ENCODE data around the gene CDC42BPA.

CDC42BPA gene

DNA sequence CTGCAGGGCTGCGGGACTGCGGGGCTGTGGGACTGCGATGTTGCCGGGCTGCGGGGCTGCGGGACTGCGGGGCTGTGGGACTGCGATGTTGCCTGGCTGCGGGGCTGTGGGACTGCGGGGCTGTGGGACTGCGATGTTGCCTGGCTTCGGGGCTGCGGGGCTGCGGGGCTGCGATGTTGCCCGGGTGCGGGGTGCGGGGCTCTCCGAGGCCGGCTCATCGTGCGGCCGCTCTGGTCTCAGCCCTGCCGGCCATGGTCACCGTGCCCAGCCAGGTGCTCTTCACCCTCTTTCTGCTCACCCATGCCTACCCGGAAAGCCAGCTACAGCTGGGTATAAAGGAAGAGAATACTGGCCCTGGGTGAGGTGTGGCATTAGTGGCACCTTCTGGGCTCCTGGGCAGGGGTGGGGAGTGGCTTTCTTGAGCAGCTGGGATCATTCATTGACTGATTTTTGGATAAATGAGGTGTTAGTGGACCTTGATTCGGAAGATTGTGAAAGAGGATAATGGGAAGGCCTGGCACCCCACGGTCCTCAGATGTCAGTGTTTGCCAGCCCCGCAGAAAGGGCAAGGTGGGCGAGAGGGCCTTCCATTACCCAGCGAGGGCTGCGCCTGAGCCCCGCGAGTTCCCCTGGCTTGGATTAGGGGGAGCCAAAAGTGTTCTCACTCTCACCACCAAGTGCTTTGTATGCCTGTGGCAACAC is 341.9 kb downstream of the CDC42BPA start:
- DNase-seq: no peak

DNA sequence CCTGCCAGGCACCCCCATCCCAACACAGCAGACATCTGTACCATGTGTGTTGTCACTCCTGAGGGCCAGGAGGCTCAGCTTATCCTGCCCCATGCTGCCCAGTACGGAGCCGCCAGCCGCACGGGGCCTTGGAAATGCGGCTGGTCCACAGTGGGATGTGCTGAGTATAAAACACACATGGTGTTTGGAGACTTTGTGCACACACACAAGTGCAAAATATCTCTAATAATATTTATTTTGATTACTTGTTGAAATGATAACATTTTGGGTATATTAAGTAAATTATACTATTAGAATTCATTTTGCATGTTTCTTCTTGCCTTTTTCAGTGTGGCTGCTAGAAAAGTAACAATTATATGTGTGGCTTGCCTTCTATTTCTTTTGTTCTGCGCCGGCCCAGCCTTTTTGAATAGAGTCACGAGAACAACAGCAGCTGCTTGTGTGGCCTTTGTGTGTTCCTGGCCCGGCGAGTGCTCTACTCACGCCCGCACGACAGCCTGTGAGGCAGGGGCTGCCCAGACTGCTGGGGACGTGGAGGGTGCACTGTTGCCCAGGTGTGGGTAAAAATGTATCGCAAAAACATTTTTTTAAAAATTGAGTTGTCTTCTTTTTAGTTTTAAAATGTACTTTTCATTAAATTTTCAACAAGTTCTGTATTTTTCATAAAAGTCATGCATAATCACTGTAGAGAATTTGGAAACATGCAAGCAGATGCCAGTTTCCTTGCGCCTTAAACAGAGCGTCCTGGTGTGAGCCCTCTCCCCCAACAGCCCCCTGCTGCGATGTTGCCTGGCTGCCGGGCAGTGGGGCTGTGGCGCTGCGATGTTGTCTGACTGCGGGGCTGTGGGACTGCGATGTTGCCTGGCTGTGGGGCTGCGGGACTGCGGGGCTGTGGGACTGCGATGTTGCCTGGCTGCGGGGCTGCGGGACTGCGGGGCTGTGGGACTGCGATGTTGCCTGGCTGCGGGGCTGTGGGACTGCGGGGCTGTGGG is 342.7 kb downstream of the CDC42BPA start:
- DNase-seq: no peak

DNA sequence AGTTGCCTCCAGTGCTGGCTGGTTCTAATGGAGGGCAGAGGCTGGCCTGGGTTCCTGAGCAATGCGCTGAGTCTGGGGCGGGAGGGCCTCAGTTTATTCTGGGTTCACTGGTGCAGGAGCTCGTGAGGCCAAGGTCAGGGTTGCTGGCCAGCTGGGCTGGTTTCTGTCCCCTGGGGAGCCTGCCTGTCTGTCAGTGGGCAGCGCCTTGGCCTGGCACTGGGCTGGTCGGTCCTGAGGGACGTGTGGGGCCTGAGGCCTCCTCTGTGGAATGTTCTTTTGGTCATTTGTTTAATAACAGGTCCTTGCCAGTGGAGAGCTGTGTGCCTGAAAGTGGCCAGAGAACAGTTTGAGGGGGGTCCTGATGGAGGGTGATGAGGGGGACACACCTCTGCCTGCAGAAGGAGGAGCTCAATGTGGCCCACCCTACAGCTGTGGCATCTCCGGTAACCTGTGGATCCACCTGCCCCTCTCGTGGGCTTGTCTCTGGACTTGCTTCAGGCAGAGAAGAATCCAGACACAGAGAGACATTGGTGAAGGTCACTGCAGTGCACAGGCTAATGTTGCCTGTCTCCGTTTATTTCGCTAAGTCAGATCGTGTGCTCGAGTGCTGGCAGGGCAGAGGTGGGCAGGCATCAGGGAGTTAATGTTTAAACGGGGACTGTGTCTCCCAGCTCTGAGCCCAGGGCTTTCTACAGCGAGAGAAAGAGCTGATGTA is 343.6 kb downstream of the CDC42BPA start:
- DNase-seq: no peak

GRCh38 chr1:226973898-226974543 is 344.3 kb downstream of the CDC42BPA start:
- no peak for DNase-seq

DNA sequence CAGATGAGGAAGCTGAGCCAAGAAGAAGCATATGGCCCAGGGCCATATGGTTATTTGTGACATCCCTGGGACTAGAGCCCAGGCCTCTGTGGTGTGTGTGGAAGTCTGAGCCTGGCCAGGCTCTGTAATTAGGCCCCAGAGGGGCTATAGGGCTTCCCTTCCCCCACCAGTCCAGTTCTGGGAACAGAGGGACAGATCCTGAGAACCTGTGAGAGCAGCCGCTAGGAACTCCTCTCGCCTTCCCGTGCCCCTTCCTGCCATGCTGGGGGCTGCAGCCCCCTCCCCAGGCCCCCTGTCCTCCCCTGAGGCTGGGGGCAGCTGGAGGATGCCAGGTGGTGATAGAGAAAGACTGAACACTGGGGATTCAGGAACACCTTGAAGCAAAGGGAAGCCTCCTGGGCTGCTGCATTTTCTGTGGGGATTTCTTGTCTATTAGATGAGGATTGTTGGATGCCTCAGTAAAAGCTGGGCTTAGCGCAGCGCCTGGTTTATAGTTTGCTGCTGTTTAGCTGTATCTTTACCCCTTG is 344.9 kb downstream of the CDC42BPA start:
- DNase-seq: no peak

- no peak for DNase-seq
These were observed 345.4 kb downstream of the CDC42BPA start for GRCh38 chr1:226972931-226973330.

DNA sequence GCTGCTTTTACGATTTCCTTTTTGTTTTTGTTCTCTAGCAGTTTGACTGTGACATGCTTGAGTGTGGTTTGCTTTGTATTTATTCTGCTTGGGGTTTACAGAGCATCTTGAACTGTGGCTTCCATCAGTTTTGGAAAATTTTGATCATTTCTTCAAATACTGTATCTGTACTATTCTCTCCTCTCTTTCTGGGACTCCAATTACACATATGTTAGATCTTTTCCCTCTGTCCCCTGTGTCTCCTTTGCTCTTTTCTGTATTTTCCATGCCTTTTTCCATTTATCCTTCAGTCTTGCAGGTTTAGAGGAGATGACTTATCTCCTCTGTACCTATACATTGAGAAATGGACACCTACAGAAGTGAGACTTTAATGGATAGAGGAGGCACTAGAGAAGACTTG is 346.5 kb downstream of the CDC42BPA start:
- DNase-seq: no peak

DNA sequence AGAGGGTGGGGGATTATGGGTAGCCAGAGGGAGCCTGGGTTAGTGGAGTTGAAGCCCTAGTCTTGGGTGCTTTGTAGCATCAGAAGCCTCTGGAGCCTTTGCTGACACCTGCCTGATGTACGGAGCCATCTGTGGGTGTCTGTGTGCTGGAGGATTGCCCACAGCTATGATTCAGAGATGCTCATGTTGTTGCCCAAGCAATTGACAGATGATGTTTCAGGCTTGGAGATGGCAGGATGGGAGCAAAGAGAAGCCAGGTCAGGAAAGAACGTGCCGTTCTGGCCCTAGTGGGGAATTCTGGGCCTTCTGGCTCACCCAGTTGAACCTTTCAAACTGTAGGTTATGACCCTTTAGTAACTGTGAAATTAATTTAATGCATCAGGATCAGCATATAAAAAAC is 350.6 kb downstream of the CDC42BPA start:
- DNase-seq: no peak

- no peak for DNase-seq
These were observed 351.6 kb downstream of the CDC42BPA start for GRCh38 chr1:226966683-226967082.

DNA sequence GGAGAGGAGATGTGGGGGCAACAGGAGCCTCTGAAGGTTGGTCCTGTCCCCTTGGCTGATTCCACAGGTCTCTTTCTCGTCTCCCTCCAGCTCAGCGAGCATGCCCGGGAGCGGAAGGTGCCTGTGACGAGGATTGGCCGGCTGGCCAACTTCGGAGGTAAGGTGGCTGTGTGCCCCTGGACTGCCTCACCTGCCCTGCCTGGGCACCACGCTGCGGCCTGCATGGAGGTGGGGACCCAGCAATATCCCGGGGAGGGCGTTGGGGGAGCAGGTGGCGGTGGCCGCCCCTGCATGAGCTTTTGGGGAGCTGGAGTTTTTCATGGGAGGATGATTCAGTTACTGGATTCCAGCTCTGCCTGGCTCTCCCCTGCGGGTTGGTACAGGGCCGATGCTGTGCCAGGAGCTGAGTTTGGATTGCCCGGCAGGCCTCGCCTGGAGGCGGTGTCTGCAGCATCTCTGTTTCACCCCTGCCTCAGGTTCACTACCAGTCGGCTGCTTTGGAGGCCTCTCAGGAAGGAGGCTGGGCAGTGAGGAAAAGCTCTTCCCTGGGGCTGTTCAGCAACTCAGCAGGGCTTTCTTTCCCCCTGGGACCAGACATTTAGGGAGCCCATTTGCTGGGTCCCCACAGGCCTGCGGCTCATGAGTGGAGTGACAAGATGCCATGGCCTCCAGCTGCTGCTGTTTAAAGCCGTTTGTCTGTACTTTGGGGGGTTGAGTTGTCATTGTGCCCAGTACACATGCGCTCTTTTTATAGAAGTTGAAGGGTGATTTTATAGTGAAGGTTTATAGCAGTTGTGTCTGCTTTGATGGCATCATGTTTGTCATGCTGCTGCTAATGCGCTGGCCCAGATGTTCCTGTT is 352.5 kb downstream of the CDC42BPA start:
- DNase-seq: no peak

GRCh38 chr1:226964611-226965486 is 353.4 kb downstream of the CDC42BPA start:
- DNase-seq: no peak

DNA sequence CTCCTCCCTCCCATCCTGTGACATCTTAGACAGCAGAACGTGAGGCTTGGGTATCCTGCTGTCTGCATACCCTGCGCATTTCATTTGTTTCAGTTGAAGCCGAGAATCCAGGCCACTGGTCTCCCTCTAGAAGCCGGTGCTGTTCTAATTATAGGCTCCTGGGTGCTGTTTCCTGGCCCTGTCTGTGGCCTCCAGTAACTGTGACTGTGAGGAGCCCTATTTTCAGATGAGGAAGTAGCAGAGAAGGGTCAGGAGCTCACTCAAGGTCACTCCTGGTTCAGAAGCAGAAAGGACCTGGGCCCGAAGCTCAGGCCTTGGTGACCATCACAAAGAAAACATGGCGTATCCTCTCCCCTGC is 354.2 kb downstream of the CDC42BPA start:
- DNase-seq: no peak

DNA sequence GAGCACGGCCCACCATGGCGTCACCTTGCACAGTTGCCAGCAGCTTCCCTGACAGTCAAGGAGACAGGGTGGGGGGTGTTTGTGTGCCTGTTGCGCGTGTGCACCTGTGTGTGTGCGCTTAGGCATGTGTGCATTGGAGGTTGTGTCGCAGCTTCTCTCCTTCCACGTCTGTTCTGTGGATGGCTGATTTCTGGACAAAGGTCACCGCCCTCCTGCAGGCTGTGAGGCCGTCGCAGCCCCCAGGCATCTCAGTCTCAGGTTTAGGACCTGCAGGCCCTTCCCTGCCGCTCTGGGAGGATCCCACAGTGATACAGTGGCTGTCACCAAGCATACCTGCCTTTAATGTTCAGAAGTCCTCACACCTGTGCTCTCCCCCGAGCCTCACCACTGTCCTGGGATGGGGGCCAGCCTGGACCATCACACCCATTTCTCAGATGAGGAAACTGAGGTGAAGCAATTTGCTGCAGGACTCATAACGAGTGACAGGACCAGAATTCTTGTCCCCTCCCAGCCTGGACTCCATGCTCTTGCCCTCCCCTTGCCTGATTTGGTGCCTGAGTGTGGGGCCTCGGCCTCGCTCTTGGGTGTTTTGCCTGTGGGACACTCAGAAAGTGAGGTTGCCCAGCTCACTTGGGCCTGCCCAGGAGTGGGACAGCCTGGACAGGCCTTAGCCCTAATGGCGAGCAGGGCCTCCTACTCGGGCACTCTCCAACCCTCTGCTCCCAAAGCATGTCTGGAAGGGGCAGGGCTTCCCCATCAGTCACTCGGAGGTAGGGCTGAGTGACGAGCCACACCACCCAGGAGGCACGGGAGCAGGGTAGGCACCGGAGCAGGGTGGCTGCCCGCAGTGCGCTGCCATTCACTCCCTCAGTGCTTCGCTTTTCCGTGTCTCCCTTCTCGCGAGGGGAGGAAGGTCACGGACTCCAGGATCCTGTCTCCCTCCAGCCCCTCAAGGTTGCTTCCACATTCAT is 355.6 kb downstream of the CDC42BPA start:
- DNase-seq: no peak

- DNase-seq: no peak
These were observed 357.1 kb downstream of the CDC42BPA start for GRCh38 chr1:226960944-226961765.

DNA sequence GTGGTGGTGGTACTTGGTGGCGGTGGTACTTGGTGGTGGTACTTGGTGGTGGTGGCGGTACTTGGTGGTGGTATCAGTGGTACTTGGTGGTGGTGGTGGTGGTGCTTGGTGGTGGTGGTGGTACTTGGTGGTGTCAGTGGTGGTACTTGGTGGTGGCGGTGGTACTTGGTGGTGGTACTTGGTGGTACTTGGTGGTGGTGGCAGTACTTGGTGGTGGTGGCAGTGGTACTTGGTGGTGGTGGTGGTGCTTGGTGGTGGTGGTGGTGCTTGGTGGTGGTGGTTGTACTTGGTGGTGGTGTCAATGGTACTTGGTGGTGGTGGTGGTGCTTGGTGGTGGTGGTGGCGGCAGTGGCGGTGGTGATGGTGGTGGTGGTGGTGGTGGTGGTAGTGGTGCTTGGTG is 358.0 kb downstream of the CDC42BPA start:
- DNase-seq: no peak

DNA sequence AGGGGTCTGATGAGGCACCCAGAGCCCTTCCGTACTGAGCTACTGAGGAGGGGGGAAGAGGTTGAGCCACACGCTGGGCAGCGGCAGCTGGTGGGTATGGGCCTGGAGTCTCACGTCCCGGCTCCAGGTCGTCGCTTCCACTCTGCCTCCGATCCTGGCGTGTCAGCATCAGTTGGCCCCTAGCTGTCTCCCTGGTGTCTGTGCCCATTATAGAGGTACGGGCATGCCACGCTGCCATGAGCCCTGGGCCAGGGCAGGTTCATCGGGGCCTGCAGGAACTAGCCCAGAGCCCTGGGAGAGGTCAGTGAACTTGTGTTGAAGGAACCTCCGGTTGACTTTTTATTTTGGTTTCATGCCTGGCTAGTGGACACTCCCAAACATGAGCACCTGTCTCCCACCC is 360.0 kb downstream of the CDC42BPA start:
- no peak for DNase-seq

- DNase-seq: peak; percentile 12
These were observed 360.6 kb downstream of the CDC42BPA start for GRCh38 chr1:226957714-226958113.

DNA sequence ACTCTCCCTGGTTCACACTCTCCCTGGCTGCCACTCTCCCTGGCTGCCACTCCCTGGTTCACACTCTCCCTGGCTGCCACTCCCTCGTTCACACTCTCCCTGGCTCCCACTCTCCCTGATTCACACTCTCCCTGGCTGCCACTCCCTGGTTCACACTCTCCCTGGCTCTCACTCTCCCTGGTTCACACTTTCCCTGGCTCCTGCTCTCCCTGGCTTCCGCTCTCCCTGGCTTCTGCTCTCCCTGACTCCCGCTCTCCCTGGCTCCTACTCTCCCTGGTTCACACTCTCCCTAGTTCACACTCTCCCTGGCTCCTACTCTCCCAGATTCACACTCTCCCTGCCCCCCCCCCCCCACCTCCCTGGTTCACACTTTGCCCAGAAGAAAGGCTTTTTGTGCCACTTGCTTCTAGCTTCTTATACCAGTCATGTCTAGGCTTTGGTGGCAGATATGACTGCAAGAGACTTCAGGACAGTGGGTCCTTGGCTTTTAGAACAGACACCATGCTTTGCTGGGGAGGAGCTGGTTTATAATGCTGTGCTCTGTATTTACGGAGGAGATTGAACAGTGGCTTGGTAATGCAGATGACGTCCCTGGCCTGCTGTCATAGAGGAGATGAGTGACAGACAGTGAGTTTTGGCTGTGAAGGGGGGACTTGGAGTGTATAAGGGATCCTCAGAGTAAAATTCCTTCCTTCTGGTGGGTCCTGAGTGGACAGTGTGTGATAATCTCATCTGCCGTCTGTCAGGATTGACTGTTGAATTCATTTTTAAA is 361.2 kb downstream of the CDC42BPA start:
- DNase-seq: peak; percentile 1
